A549 (cell line): ENCODE data around the gene SGSH. TPM values are rescaled to one million over a fixed set of nuclear protein-coding genes. Genes with fewer than 3 reads are reported as not detected.
A peak's percentile ranks its signal among the peaks of the same experiment; 100 is the strongest.

Experiments used
- ATAC-seq, 2 experiments: fragments of 200-7000 bp in 1 of 2; fragments of >200 bp in 1 of 2; cut with Nextera tagmentation in 1 of 2; cut with Tn5 transposase in 1 of 2; 3 replicates each; pipeline versions ENCODE4 v1.8.0 to v1.9.1; 2018 to 2020; ENCODE audit warnings: mild to moderate bottlenecking in 1 of 2, moderate library complexity in 1 of 2
- CTCF ChIA-PET: fragments of 300-600 bp; sonication (Branson Sonifier 250); formaldehyde crosslinking; extraction: SDS; loops from one replicate; lab custom pipeline; 2021; ENCODE audit warnings: antibody characterized with exemption, inconsistent platforms; lab: Yijun Ruan, JAX
- POLR2A ChIA-PET: fragments of 350-600 bp; formaldehyde crosslinking; extraction: SDS; loops from one replicate; lab custom pipeline; 2021; ENCODE audit warnings: antibody characterized with exemption, inconsistent platforms; lab: Yijun Ruan, JAX
- DNase-seq, 2 experiments: peaks; one replicate each; pipeline versions ENCODE4 v3.0.0 to v3.0.0-alpha.2; 2011 to 2016; ENCODE audit warnings: low read depth in 1 of 2, low spot score in 1 of 2
- FAIRE-seq: peaks from 2 replicates; lab custom pipeline; 2011; peaks lifted over from hg19 to GRCh38; lab: Jason Lieb, UNC
- H3K27ac ChIP-seq, 2 experiments: fragments of >200 bp; sonication (Bioruptor Twin); formaldehyde crosslinking; 3 replicates each; pipeline ENCODE4 v1.5.1; 2016 to 2017
- H3K4me1 ChIP-seq: fragments of >200 bp; sonication (Bioruptor Twin); formaldehyde crosslinking; 3 replicates; pipeline ENCODE4 v1.6.1; 2016
- H3K4me2 ChIP-seq: fragments of >200 bp; sonication (Bioruptor Twin); formaldehyde crosslinking; 3 replicates; pipeline ENCODE4 v1.6.1; 2016
- H3K4me3 ChIP-seq: fragments of >200 bp; sonication (Bioruptor Twin); formaldehyde crosslinking; 3 replicates; pipeline ENCODE4 v1.5.1; 2016
- H3K9me3 ChIP-seq: fragments of >200 bp; sonication (Bioruptor Twin); formaldehyde crosslinking; 3 replicates; pipeline ENCODE4 v1.6.1; 2016
- BHLHE40 ChIP-seq: IDR thresholded peaks from 2 replicates; pipeline ENCODE4 v1.6.1; 2012; ENCODE audit warnings: low read depth, low read length, inconsistent platforms
- CHD2 ChIP-seq: fragments of 150-350 bp; IDR thresholded peaks from 2 replicates; pipeline ENCODE4 v1.6.1; 2014; ENCODE audit warnings: low read length; ENCODE audit not compliant: partially characterized antibody
- EHMT2 ChIP-seq: fragments of 200-600 bp; sonication (generic); IDR thresholded peaks from 2 replicates; pipeline ENCODE4 v1.6.1; 2016; ENCODE audit warnings: antibody characterized with exemption, low read depth, mild to moderate bottlenecking, moderate library complexity
- ELK1 ChIP-seq: fragments of 150-350 bp; IDR thresholded peaks from 2 replicates; pipeline ENCODE4 v1.6.1; 2014; ENCODE audit warnings: low read depth, mild to moderate bottlenecking, low read length
- ESRRA ChIP-seq: fragments of 150-350 bp; IDR thresholded peaks from 2 replicates; pipeline ENCODE4 v1.6.1; 2014; ENCODE audit warnings: mild to moderate bottlenecking, low read length, borderline replicate concordance
- FOSB ChIP-seq: fragments of 250-450 bp; sonication (Bioruptor Pico); IDR thresholded peaks from 2 replicates; pipeline ENCODE4 v1.5.0; 2020; ENCODE audit warnings: mild to moderate bottlenecking, moderate library complexity
- FOXS1 ChIP-seq: fragments of 250-450 bp; sonication (Bioruptor Pico); IDR thresholded peaks from 2 replicates; pipeline ENCODE4 v1.5.0; 2020; ENCODE audit warnings: mild to moderate bottlenecking, moderate library complexity
- HEYL ChIP-seq: fragments of 250-450 bp; sonication (Bioruptor Pico); IDR thresholded peaks from 2 replicates; pipeline ENCODE4 v1.8.0; 2021; ENCODE audit warnings: mild to moderate bottlenecking, moderate library complexity
- JUNB ChIP-seq: fragments of >200 bp; sonication (Bioruptor Twin); formaldehyde crosslinking; IDR thresholded peaks from 2 replicates; pipeline ENCODE4 v1.6.1; 2016
- MAX ChIP-seq: IDR thresholded peaks from 2 replicates; pipeline ENCODE4 v1.6.1; 2012
- MAZ ChIP-seq: fragments of 150-350 bp; IDR thresholded peaks from 2 replicates; pipeline ENCODE4 v1.6.1; 2014; ENCODE audit warnings: antibody characterized with exemption, low read depth, low read length, borderline replicate concordance
- NFE2L2 ChIP-seq: fragments of 150-350 bp; conservative IDR thresholded peaks from 2 replicates; pipeline ENCODE4 v1.6.1; 2014; ENCODE audit warnings: low read length
- NR3C1 ChIP-seq: fragments of >200 bp; sonication (Bioruptor Twin); formaldehyde crosslinking; IDR thresholded peaks from 3 replicates; pipeline ENCODE4 v1.6.1; 2017
- PBX3 ChIP-seq: IDR thresholded peaks from 2 replicates; pipeline ENCODE4 v1.6.1; 2012
- PHF8 ChIP-seq: fragments of 200-600 bp; sonication (generic); IDR thresholded peaks from 2 replicates; pipeline ENCODE4 v1.6.1; 2016; ENCODE audit warnings: low read depth, mild to moderate bottlenecking, antibody characterized with exemption, moderate library complexity, borderline replicate concordance
- RAD21 ChIP-seq, 2 experiments: fragments of >200 bp in 1 of 2; sonication (Bioruptor Twin) in 1 of 2; formaldehyde crosslinking in 1 of 2; IDR thresholded peaks in 1 of 2; conservative IDR thresholded peaks in 1 of 2; 2 replicates in 1 of 2; 3 replicates in 1 of 2; pipeline ENCODE4 v1.6.1; 2012 to 2018; ENCODE audit warnings: inconsistent platforms in 1 of 2
- RARB ChIP-seq: fragments of 250-450 bp; sonication (Bioruptor Pico); IDR thresholded peaks from 2 replicates; pipeline ENCODE4 v1.8.0; 2021; ENCODE audit warnings: mild to moderate bottlenecking, moderate library complexity
- TFCP2L1 ChIP-seq: fragments of 250-450 bp; sonication (Bioruptor Pico); IDR thresholded peaks from 2 replicates; pipeline ENCODE4 v1.5.0; 2021; ENCODE audit warnings: mild to moderate bottlenecking
- ZC3H11A ChIP-seq: fragments of 450-650 bp; IDR thresholded peaks from 2 replicates; pipeline ENCODE4 v1.6.1; 2014; ENCODE audit warnings: antibody characterized with exemption, mild to moderate bottlenecking
- ZFP36 ChIP-seq: fragments of 450-650 bp; IDR thresholded peaks from 2 replicates; pipeline ENCODE4 v1.6.1; 2014; ENCODE audit warnings: borderline replicate concordance; ENCODE audit not compliant: partially characterized antibody
- ZNF302 ChIP-seq: fragments of 250-450 bp; sonication (Bioruptor Pico); IDR thresholded peaks from 2 replicates; pipeline ENCODE4 v1.9.0; 2021; ENCODE audit warnings: inconsistent platforms, mild to moderate bottlenecking, moderate library complexity
- ZSCAN20 ChIP-seq: fragments of 250-450 bp; sonication (Bioruptor Pico); IDR thresholded peaks from 2 replicates; pipeline ENCODE4 v1.8.0; 2022; ENCODE audit warnings: mild to moderate bottlenecking, moderate library complexity
- WGBS: methylation state at CpG from one replicate; pipeline ENCODE4 v1.1.6; 2017; ENCODE audit errors: missing lambda C conversion rate; 5-methylcytosine and 5-hydroxymethylcytosine counted together
- polyA plus RNA-seq, 4 experiments: library from polyadenylated mRNA; depleted of rRNA in 3 of 4; stranded (reverse); fragments of >200 nt; fragmentation: RNase III in 1 of 4; extraction: RNeasy Plus Mini Kit Qiagen cat#74134 plus additional on column Dnase treatment in 1 of 4; gene quantifications; 2 replicates in 3 of 4; 3 replicates in 1 of 4; pipeline ENCODE4 v1.2.3, GENCODE V29; 2011 to 2017

Gene SGSH
- polyA plus RNA-seq, 2 of the 4 experiments (the other 2 are of a cell fraction) = 14.5 to 24.7 TPM

- DNase-seq (no peak), FAIRE-seq (no peak), ATAC-seq (no peak)
- TF ChIP-seq MAZ (no peak), NR3C1 (no peak), MAX (no peak), ESRRA (no peak), ZFP36 (no peak), ZSCAN20 (no peak), BHLHE40 (no peak), ELK1 (no peak), FOXS1 (CRISPR knock-in tag) (no peak), FOSB (CRISPR knock-in tag) (no peak), ZNF302 (CRISPR knock-in tag) (no peak), ZC3H11A (no peak), NFE2L2 (no peak), TFCP2L1 (CRISPR knock-in tag) (no peak)
- H3K4me3 ChIP-seq = no peak overlapping the region
- H3K4me2 ChIP-seq = no peak overlapping the region
- 94% methylated on average over 25 of the region's 26 CpGs for WGBS
- H3K27ac ChIP-seq = no peak overlapping the region
- POLR2A ChIA-PET = interaction anchor here (0.6 kb wide), 1 partner anchor 142 kb away, joined by 3 read pairs; no protein-coding TSS in a partner anchor
- no peaks in the 10 kb centered on the region for H3K9me3 ChIP-seq
- H3K4me1 ChIP-seq = 0 out of 3 replicates have a peak, but pooled peaks cover 4% of the 10 kb centered on the region
- CTCF ChIA-PET = interaction anchor here (0.7 to 1.6 kb wide), 8 partner anchors 8 to 235 kb away, joined by 3 to 6 read pairs (median 4); partner anchors contain the start of gene GAA
Observed at GRCh38 chr17:80243526-80244433, 23.6 kb upstream of the SGSH start.

- 0 out of 3 replicates have a peak, but pooled peaks cover 4% of the 10 kb centered on the region for H3K4me1 ChIP-seq
- 0 out of 6 replicates have a peak overlapping the region, but pooled peaks of 1 of the 2 experiments have one; percentile 20 for H3K27ac ChIP-seq
- ATAC-seq = no peak
- no peak overlapping the region for H3K4me3 ChIP-seq
- no peak for TF ChIP-seq EHMT2
- no peak for FAIRE-seq
- POLR2A ChIA-PET = no interaction called here
- DNase-seq = no peak
- no peak overlapping the region for H3K4me2 ChIP-seq
- CTCF ChIA-PET = no interaction called here
- 85% methylated on average over 14 of the region's 14 CpGs for WGBS
- no peaks in the 10 kb centered on the region for H3K9me3 ChIP-seq
Observed at GRCh38 chr17:80242505-80242904, 22.4 kb upstream of the SGSH start.

- H3K4me1 ChIP-seq = no peaks in the 10 kb centered on the region
- no peak overlapping the region for H3K27ac ChIP-seq
- ATAC-seq = no peak
- peaks cover 22% of the 10 kb centered on the region for H3K9me3 ChIP-seq
- TF ChIP-seq RAD21 (conservative IDR thresholded peaks at IDR 0.05 in 1 of 2, IDR thresholded peaks at IDR 0.05 in 1 of 2) (no peak), NR3C1 (no peak), JUNB (no peak), EHMT2 (no peak), PHF8 (no peak), HEYL (CRISPR knock-in tag) (no peak), MAZ (no peak), MAX (no peak), ZFP36 (no peak), PBX3 (no peak), CHD2 (no peak), RARB (CRISPR knock-in tag) (no peak)
- CTCF ChIA-PET = interaction anchor here (0.8 to 6.4 kb wide), 5 partner anchors 15 to 136 kb away, joined by 4 to 26 read pairs (median 5); partner anchors contain the start of gene GAA
- DNase-seq = no peak
- no peak overlapping the region for H3K4me3 ChIP-seq
- 92% methylated on average over 10 of the region's 10 CpGs for WGBS
- POLR2A ChIA-PET = no interaction called here
- no peak for FAIRE-seq
- no peak overlapping the region for H3K4me2 ChIP-seq
Observed at GRCh38 chr17:80237386-80237785, 17.3 kb upstream of the SGSH start.
